Progenitor cell of endocrine pancreas (in vitro differentiated cells): Measurements from ENCODE around the gene PRR22. TPM values are rescaled to one million over a fixed set of nuclear protein-coding genes. Genes with fewer than 3 reads are reported as not detected.

Source experiments
- DNase-seq: peaks from one replicate; pipeline ENCODE4 v3.0.0; 2021; ENCODE audit warnings: low spot score; ENCODE audit not compliant: unreplicated experiment
- H3K27ac Mint-ChIP-seq: 2 replicates; pipeline ENCODE4 v1.8.0; 2021; ENCODE audit warnings: mild to moderate bottlenecking, moderate library complexity, mixed read lengths
- H3K27me3 Mint-ChIP-seq: 2 replicates; pipeline ENCODE4 v1.8.0; 2021; ENCODE audit warnings: mixed read lengths
- H3K36me3 Mint-ChIP-seq: 2 replicates; pipeline ENCODE4 v1.8.0; 2022; ENCODE audit warnings: mixed read lengths; ENCODE audit not compliant: insufficient read depth
- H3K4me1 Mint-ChIP-seq: 2 replicates; pipeline ENCODE4 v1.8.0; 2021; ENCODE audit warnings: low read depth, mixed read lengths
- H3K4me3 Mint-ChIP-seq: 2 replicates; pipeline ENCODE4 v1.8.0; 2021; ENCODE audit warnings: low read depth, mild to moderate bottlenecking, moderate library complexity, mixed read lengths
- H3K9me3 Mint-ChIP-seq: 2 replicates; pipeline ENCODE4 v1.8.0; 2021; ENCODE audit warnings: low read depth, mixed read lengths
- total RNA-seq: library from RNA; stranded (reverse); gene quantifications from 2 replicates; pipeline ENCODE4 v1.2.1, GENCODE V29; 2021
- TF ChIP-seq, protein P1 (sequence below): fragments of 200-600 bp; sonication (generic); IDR thresholded peaks from one replicate; pipeline ENCODE4 v1.5.0; 2021; ENCODE audit warnings: antibody characterized with exemption, mild to moderate bottlenecking; ENCODE audit not compliant: unreplicated experiment

PRR22 gene
- total RNA-seq, 1 donor from 2014 or later = 5.8 TPM

GRCh38 chr19:5789351-5789761, 4.8 kb upstream of the PRR22 start:
- TF ChIP-seq, protein P1, sequence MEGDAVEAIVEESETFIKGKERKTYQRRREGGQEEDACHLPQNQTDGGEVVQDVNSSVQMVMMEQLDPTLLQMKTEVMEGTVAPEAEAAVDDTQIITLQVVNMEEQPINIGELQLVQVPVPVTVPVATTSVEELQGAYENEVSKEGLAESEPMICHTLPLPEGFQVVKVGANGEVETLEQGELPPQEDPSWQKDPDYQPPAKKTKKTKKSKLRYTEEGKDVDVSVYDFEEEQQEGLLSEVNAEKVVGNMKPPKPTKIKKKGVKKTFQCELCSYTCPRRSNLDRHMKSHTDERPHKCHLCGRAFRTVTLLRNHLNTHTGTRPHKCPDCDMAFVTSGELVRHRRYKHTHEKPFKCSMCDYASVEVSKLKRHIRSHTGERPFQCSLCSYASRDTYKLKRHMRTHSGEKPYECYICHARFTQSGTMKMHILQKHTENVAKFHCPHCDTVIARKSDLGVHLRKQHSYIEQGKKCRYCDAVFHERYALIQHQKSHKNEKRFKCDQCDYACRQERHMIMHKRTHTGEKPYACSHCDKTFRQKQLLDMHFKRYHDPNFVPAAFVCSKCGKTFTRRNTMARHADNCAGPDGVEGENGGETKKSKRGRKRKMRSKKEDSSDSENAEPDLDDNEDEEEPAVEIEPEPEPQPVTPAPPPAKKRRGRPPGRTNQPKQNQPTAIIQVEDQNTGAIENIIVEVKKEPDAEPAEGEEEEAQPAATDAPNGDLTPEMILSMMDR = no peak
- no peak overlapping the region for H3K4me3 Mint-ChIP-seq
- H3K9me3 Mint-ChIP-seq = peaks cover 3% of the 10 kb centered on the region
- H3K27me3 Mint-ChIP-seq = no peaks in the 10 kb centered on the region
- no peak overlapping the region for H3K27ac Mint-ChIP-seq
- peaks cover 19% of the 10 kb centered on the region for H3K36me3 Mint-ChIP-seq
- peaks cover 6% of the 10 kb centered on the region for H3K4me1 Mint-ChIP-seq
- DNase-seq = no peak

DNA sequence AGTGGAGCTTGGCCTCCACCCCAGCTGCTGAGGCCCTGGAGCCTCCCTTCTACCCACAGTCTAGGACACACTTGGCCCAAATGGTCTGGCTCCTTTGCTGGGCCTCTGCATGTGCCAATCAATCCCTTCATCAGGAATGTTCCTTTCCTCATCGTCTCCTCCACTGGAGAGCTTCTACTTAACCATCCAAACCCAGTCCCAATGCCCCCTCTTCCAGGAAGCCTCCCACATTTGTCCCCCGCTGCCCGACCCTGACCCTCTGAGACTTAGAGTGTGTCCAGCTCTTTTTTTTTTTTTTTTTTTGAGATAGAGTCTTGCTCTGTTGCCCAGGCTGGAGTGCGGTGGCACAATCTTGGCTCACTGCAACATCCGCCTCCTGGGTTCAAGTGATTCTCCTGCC, 3.9 kb upstream of the PRR22 start:
- Mint-ChIP-seq H3K27me3 (no peaks in the 10 kb centered on the region), H3K9me3 (peaks cover 3% of the 10 kb centered on the region), H3K36me3 (peaks cover 19% of the 10 kb centered on the region), H3K4me1 (peaks cover 6% of the 10 kb centered on the region), H3K4me3 (no peak overlapping the region), H3K27ac (no peak overlapping the region)
- no peak for DNase-seq
- TF ChIP-seq, protein P1 = no peak

GRCh38 chr19:5787409-5788182, 3.0 kb upstream of the PRR22 start:
- no peaks in the 10 kb centered on the region for H3K27me3 Mint-ChIP-seq
- H3K27ac Mint-ChIP-seq = no peak overlapping the region
- DNase-seq = no peak
- H3K36me3 Mint-ChIP-seq = peaks cover 19% of the 10 kb centered on the region
- H3K9me3 Mint-ChIP-seq = peaks cover 3% of the 10 kb centered on the region
- no peak overlapping the region for H3K4me3 Mint-ChIP-seq
- TF ChIP-seq, protein P1 = no peak
- peaks cover 6% of the 10 kb centered on the region for H3K4me1 Mint-ChIP-seq

GRCh38 chr19:5786593-5787408, 2.3 kb upstream of the PRR22 start:
- H3K4me3 Mint-ChIP-seq = no peak overlapping the region
- no peak overlapping the region for H3K27ac Mint-ChIP-seq
- no peak for DNase-seq
- H3K4me1 Mint-ChIP-seq = peaks cover 6% of the 10 kb centered on the region
- TF ChIP-seq, protein P1 = no peak
- H3K27me3 Mint-ChIP-seq = no peaks in the 10 kb centered on the region
- H3K9me3 Mint-ChIP-seq = peaks cover 3% of the 10 kb centered on the region
- H3K36me3 Mint-ChIP-seq = peaks cover 19% of the 10 kb centered on the region

DNA sequence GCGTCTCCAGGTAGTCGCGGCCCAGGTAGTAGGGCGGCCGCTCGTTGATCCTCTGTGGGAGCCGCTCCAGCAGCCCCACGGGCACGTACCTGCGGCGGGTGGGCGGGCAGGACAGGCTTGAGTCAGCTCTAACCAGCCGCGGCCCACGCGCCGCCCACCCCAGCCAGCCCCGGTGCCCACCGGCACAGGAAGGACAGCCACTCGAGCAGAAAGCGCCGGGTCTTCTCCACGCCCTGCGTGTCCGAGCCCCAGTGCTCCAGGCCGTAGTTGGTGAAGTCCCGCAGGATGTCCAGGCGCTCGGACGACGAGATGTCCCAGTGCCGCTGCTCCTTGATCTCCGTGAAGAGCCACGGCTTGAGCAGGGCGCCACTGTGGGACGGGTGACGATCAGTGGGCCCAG, 877 bp upstream of the PRR22 start:
- no peak for DNase-seq
- Mint-ChIP-seq H3K9me3 (no peaks in the 10 kb centered on the region), H3K4me1 (peaks cover 4% of the 10 kb centered on the region), H3K36me3 (peaks cover 16% of the 10 kb centered on the region), H3K27ac (no peak overlapping the region), H3K27me3 (no peaks in the 10 kb centered on the region), H3K4me3 (no peak overlapping the region)
- TF ChIP-seq, protein P1 = no peak
